SU-DHL-6 (cell line): ENCODE data around the gene CSTB.
A peak's percentile ranks its signal among the peaks of the same experiment; 100 is the strongest.

Experiments used
- H2AFZ ChIP-seq: fragments of 200-600 bp; sonication (generic); 2 replicates; pipeline ENCODE4 v1.6.1; 2014; ENCODE audit warnings: low read depth, mild to moderate bottlenecking, moderate library complexity, mixed read lengths, antibody characterized with exemption, low read length; ENCODE audit not compliant: severe bottlenecking
- H3F3A ChIP-seq: fragments of 200-600 bp; shearing (Covaris generic); 2 replicates; pipeline ENCODE4 v1.6.0; 2016; ENCODE audit warnings: antibody characterized with exemption, mild to moderate bottlenecking; ENCODE audit not compliant: insufficient read depth
- H3K27ac ChIP-seq: fragments of 200-600 bp; sonication (generic); 2 replicates; pipeline ENCODE4 v1.5.1; 2016; ENCODE audit warnings: low read depth, mild to moderate bottlenecking, low read length, moderate library complexity, mixed read lengths
- H3K27me3 ChIP-seq: fragments of 200-600 bp; sonication (generic), shearing (Covaris generic); 2 replicates; pipeline ENCODE4 v1.6.0; 2014; ENCODE audit warnings: mild to moderate bottlenecking, low read length
- H3K36me3 ChIP-seq: fragments of 200-600 bp; sonication (generic); 2 replicates; pipeline ENCODE4 v1.6.1; 2014; ENCODE audit warnings: mild to moderate bottlenecking, low read length, mixed read lengths
- H3K4me2 ChIP-seq: fragments of 300-600, 200-600 bp; shearing (Covaris generic), sonication (generic); 2 replicates; pipeline ENCODE4 v1.6.0; 2014; ENCODE audit warnings: low read length, low read depth, mild to moderate bottlenecking; ENCODE audit not compliant: poor library complexity, severe bottlenecking
- H3K4me3 ChIP-seq: fragments of 200-600 bp; sonication (generic); 2 replicates; pipeline ENCODE4 v1.5.1; 2014; ENCODE audit warnings: antibody characterized with exemption, low read length, mild to moderate bottlenecking, mixed read lengths; ENCODE audit not compliant: insufficient read depth, poor library complexity, severe bottlenecking
- H3K79me2 ChIP-seq: fragments of 200-600 bp; sonication (generic); 2 replicates; pipeline ENCODE4 v1.6.1; 2014; ENCODE audit warnings: mild to moderate bottlenecking, low read length, moderate library complexity; ENCODE audit not compliant: insufficient read depth
- H3K9ac ChIP-seq: fragments of 200-600 bp; sonication (generic); 2 replicates; pipeline ENCODE4 v1.7.0; 2014; ENCODE audit warnings: mild to moderate bottlenecking, low read length
- H3K9me2 ChIP-seq: fragments of 200-600 bp; sonication (generic); replicated peaks from 2 replicates; pipeline ENCODE4 v1.6.1; 2014; ENCODE audit warnings: low read length; ENCODE audit not compliant: insufficient read depth
- H3K9me3 ChIP-seq: fragments of 200-600 bp; sonication (generic); 2 replicates; pipeline ENCODE4 v1.6.1; 2014; ENCODE audit warnings: low read length, mixed read lengths; ENCODE audit not compliant: insufficient read depth
- H4K20me1 ChIP-seq: fragments of 200-600 bp; sonication (generic); 2 replicates; pipeline ENCODE4 v1.6.1; 2014; ENCODE audit warnings: low read depth, mild to moderate bottlenecking, antibody characterized with exemption, low read length, moderate library complexity, mixed read lengths
- CTCF ChIP-seq: fragments of 200-600 bp; sonication (generic); IDR thresholded peaks from one replicate; pipeline ENCODE4 v1.5.1; 2017; ENCODE audit warnings: antibody characterized with exemption, mild to moderate bottlenecking, low read length, moderate library complexity; ENCODE audit not compliant: insufficient read depth, poor library complexity, severe bottlenecking
- EZH2phosphoT487 ChIP-seq: fragments of 200-600 bp; sonication (generic), shearing (Covaris generic); conservative IDR thresholded peaks from 2 replicates; pipeline ENCODE4 v1.6.1; 2018; ENCODE audit warnings: mild to moderate bottlenecking, antibody characterized with exemption, low read length, moderate library complexity, mixed read lengths

CSTB gene

DNA sequence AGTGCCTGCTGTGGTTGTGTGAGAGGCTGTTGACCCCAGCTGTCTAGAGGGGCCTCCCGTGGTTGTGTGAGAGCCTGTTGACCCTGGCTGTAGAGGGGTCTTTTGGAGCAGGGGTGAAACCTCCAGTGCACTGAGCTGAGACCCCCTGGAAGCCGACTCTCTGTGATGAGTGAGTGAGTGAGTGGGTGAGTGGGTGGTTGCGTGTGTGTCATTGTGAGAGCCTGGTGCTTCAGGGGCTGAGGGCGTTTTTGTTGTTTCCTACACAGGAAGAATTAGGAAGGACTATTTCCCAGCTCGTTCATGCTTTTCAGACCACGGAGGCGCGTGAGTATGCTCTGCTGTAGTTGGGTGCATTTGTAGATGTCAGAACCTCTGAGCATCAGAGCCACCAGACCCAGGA, 16.3 kb upstream of the CSTB start:
- Histone ChIP-seq H3K27me3 (no peaks in the 10 kb centered on the region), H2AFZ (no peak overlapping the region), H3K36me3 (no peaks in the 10 kb centered on the region; the same call in 1 of the 2 replicates), H3K27ac (no peak overlapping the region), H3K9ac (no peak overlapping the region), H4K20me1 (no peaks in the 10 kb centered on the region; the same call in 1 of the 2 replicates), H3K4me2 (no peak overlapping the region), H3K79me2 (peaks cover 40% of the 10 kb centered on the region), H3F3A (no peaks in the 10 kb centered on the region), H3K9me3 (no peaks in the 10 kb centered on the region), H3K4me3 (no peak overlapping the region), H3K9me2 (no peaks in the 10 kb centered on the region)
- TF ChIP-seq EZH2phosphoT487: no peak
- no peak for TF ChIP-seq CTCF

DNA sequence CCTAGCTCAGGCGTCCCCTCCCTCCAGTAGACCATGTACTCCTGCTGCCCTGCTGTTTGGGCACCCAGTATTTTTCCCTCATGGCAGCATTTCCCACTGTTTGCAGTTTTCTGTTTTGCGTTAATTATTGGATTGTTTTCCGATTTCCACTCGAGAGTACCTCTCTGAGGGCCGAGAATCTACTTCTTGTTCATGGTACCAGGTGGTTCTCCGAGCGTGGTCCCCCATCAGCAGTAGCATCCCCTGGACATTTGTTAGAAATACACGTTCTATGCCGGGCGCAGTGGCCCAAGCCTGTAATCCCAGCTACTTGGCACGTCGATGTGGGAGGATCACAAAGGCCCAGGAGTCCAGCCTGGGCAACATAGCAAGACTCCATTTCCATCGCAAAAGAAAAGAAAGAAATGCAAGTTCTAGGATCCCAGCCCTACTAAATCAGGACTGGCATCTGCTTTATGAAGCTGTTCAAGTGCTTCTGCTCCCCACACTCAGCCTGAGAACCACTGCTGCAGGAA, 14.0 kb upstream of the CSTB start:
- Histone ChIP-seq H3K9ac (peak overlapping the region; percentile 79), H3K9me3 (no peaks in the 10 kb centered on the region), H2AFZ (peak overlapping the region; percentile 63)

DNA sequence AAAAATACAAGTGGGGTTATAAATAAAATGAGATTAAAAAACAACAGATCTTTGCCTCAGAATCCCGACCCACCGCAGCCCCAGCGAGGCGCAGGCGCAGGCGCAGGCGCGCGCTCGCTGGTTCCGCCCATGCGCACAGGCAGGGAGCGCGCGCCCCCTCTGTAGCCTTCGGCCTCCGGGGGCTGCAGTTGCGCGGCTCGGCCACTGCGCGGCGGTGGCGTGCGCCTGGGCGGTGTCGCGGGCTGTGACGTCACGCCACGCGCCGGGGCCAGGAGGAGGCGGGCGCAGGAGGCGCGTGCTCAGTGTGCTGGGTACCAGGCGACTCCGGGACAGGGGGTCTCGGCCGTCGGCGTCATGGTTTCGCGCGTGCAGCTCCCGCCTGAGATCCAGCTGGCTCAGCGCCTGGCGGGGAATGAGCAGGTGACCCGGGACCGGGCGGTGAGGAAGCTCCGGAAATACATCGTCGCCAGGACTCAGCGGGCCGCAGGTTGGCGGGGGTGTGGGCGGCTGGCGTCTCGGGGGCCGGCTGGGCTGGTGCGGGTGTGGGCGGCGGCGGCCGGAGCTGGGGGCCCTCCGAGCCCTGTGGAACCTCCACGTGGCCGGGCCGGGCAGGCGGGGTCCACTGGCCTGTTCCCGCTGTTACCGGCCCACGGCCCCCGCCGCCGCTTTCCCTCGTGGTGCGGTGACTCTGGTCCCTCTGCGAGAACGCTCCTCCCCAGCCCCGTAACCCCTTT, 13.3 kb upstream of the CSTB start, which contains the start of gene RRP1:
Gene RRP1, plus strand, starts transcription at position 302 of the 734 bp plus-strand sequence. Its CDS starts 53 bp downstream, at position 355.
- H3F3A ChIP-seq: no peaks in the 10 kb centered on the region
- no peaks in the 10 kb centered on the region for H3K9me3 ChIP-seq
- TF ChIP-seq EZH2phosphoT487 (no peak), CTCF (peak; percentile 87)
- H3K27ac ChIP-seq: peak within 1 kb of the TSS; percentile 52
- H3K79me2 ChIP-seq: peaks cover 40% of the 10 kb centered on the region
- H2AFZ ChIP-seq: peak within 1 kb of the TSS; percentile 94
- no peaks in the 10 kb centered on the region; the same call in 1 of the 2 replicates for H4K20me1 ChIP-seq
- peak within 1 kb of the TSS; percentile 79 for H3K9ac ChIP-seq
- H3K4me2 ChIP-seq: peak within 1 kb of the TSS; percentile 79
- H3K36me3 ChIP-seq: no peaks in the 10 kb centered on the region
- no peaks in the 10 kb centered on the region for H3K9me2 ChIP-seq
- H3K27me3 ChIP-seq: no peaks in the 10 kb centered on the region
- H3K4me3 ChIP-seq: peak within 1 kb of the TSS; percentile 96

More for the DNA sequence above, 14.0 kb upstream of the CSTB start:
- no peaks in the 10 kb centered on the region for H3K27me3 ChIP-seq
- TF ChIP-seq EZH2phosphoT487 (no peak), CTCF (no peak)
- no peaks in the 10 kb centered on the region for H3K36me3 ChIP-seq
- peaks cover 40% of the 10 kb centered on the region for H3K79me2 ChIP-seq
- no peaks in the 10 kb centered on the region for H3K9me2 ChIP-seq
- H3K4me2 ChIP-seq: peak overlapping the region; percentile 74
- H3F3A ChIP-seq: no peaks in the 10 kb centered on the region
- no peaks in the 10 kb centered on the region; the same call in 1 of the 2 replicates for H4K20me1 ChIP-seq
- H3K27ac ChIP-seq: no peak overlapping the region
- peak overlapping the region; percentile 96 for H3K4me3 ChIP-seq
